ENCODE results near the gene TTC34.
"Not testable (repeated sequence)": the region's sequence is repeated elsewhere in the genome, so short reads cannot be mapped to it uniquely, and the experiment has no call there.

DNA sequence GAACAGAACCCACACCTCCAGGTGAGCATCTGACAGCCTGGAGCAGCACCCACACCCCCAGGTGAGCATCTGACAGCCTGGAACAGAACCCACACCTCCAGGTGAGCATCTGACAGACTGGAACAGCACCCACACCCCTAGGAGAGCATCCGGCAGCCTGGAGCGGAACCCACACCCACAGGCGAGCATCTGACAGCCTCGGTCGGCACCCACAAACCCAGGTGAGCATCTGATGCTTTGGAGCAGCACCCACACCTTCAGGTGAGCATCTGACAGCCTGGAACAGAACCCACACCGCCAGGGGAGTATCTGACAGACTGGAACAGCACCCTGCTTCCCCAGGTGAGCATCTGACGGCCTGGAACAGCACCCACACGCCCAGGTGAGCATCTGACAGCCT, 52.9 kb downstream of the TTC34 start:
- not testable (repeated sequence) for TF ChIP-seq POLR2A (IDR thresholded peaks at IDR 0.05; ENCODE audit: insufficient read depth in 1 of 2, low read depth in 2 of 2, low read length in 2 of 2); HNRNPUL1 (IDR thresholded peaks at IDR 0.05; ENCODE audit: low read depth, low read length); JUND (CRISPR knock-in tag; IDR thresholded peaks at IDR 0.05)
- TF ChIP-seq, protein P1, sequence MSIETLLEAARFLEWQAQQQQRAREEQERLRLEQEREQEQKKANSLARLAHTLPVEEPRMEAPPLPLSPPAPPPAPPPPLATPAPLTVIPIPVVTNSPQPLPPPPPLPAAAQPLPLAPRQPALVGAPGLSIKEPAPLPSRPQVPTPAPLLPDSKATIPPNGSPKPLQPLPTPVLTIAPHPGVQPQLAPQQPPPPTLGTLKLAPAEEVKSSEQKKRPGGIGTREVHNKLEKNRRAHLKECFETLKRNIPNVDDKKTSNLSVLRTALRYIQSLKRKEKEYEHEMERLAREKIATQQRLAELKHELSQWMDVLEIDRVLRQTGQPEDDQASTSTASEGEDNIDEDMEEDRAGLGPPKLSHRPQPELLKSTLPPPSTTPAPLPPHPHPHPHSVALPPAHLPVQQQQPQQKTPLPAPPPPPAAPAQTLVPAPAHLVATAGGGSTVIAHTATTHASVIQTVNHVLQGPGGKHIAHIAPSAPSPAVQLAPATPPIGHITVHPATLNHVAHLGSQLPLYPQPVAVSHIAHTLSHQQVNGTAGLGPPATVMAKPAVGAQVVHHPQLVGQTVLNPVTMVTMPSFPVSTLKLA (IDR thresholded peaks at IDR 0.05), result not testable (repeated sequence)
- TF ChIP-seq, protein P2, sequence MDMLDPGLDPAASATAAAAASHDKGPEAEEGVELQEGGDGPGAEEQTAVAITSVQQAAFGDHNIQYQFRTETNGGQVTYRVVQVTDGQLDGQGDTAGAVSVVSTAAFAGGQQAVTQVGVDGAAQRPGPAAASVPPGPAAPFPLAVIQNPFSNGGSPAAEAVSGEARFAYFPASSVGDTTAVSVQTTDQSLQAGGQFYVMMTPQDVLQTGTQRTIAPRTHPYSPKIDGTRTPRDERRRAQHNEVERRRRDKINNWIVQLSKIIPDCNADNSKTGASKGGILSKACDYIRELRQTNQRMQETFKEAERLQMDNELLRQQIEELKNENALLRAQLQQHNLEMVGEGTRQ (IDR thresholded peaks at IDR 0.05; ENCODE audit: low read depth, low read length), result not testable (repeated sequence)
- TF ChIP-seq, protein P2 (CRISPR knock-in tag; IDR thresholded peaks at IDR 0.05; ENCODE audit: borderline replicate concordance), result not testable (repeated sequence)

Measured in HepG2 (cell line).